Osteoblast (primary cell): ENCODE data around the gene TMEM185B. TPM values are rescaled to one million over a fixed set of nuclear protein-coding genes. Genes with fewer than 3 reads are reported as not detected.
"Not testable (repeated sequence)": the region's sequence is repeated elsewhere in the genome, so short reads cannot be mapped to it uniquely, and the experiment has no call there.

Experiments used
- DNase-seq: peaks from one replicate; pipeline ENCODE4 v3.0.0; 2011; ENCODE audit warnings: low spot score, mixed read lengths; ENCODE audit not compliant: insufficient read length; ENCODE audit errors: missing footprints
- H2AFZ ChIP-seq: 2 replicates; pipeline ENCODE4 v1.6.0; 2011; ENCODE audit warnings: mild to moderate bottlenecking, low read length
- H3K27ac ChIP-seq: 2 replicates; pipeline ENCODE4 v1.5.1; 2011; ENCODE audit warnings: mild to moderate bottlenecking, low read depth, low read length, moderate library complexity
- H3K27me3 ChIP-seq: 2 replicates; pipeline ENCODE4 v1.6.0; 2012; ENCODE audit warnings: mild to moderate bottlenecking, control low read depth, inconsistent platforms, low read length, moderate library complexity; ENCODE audit not compliant: insufficient read depth
- H3K36me3 ChIP-seq: 2 replicates; pipeline ENCODE4 v1.5.1; 2011; ENCODE audit warnings: mild to moderate bottlenecking, low read length, control low read depth, moderate library complexity; ENCODE audit not compliant: insufficient read depth
- H3K4me1 ChIP-seq: 2 replicates; pipeline ENCODE4 v1.5.1; 2011; ENCODE audit warnings: mild to moderate bottlenecking, low read length, control low read depth, moderate library complexity; ENCODE audit not compliant: insufficient read depth
- H3K4me2 ChIP-seq: 2 replicates; pipeline ENCODE4 v1.6.0; 2011; ENCODE audit warnings: mild to moderate bottlenecking, low read length; ENCODE audit not compliant: insufficient read depth
- H3K4me3 ChIP-seq: fragments of 200-600 bp; sonication (generic); 3 replicates; pipeline ENCODE4 v1.5.1; 2012; ENCODE audit warnings: mild to moderate bottlenecking, low read length, inconsistent platforms; ENCODE audit not compliant: insufficient read depth
- H3K79me2 ChIP-seq: 2 replicates; pipeline ENCODE4 v1.6.0; 2012; ENCODE audit warnings: mild to moderate bottlenecking, low read length, control low read depth, inconsistent platforms; ENCODE audit not compliant: insufficient read depth
- H3K9me3 ChIP-seq: 2 replicates; pipeline ENCODE4 v1.5.1; 2011; ENCODE audit warnings: low read depth, low read length, control low read depth
- H4K20me1 ChIP-seq: 2 replicates; pipeline ENCODE4 v1.6.0; 2012; ENCODE audit warnings: mild to moderate bottlenecking, low read length, control low read depth; ENCODE audit not compliant: insufficient read depth
- total RNA-seq: library from RNA; depleted of rRNA; stranded (reverse); fragments of >200 nt; gene quantifications from 2 replicates; pipeline ENCODE4 v1.2.3, GENCODE V29; 2012
- TF ChIP-seq, protein P1 (sequence below): IDR thresholded peaks from 2 replicates; pipeline ENCODE4 v1.5.1; 2011; ENCODE audit warnings: mild to moderate bottlenecking, low read depth, low read length, moderate library complexity; ENCODE audit errors: extremely low read depth

The TMEM185B gene
- total RNA-seq, 1 donor = 46.7 TPM

DNA sequence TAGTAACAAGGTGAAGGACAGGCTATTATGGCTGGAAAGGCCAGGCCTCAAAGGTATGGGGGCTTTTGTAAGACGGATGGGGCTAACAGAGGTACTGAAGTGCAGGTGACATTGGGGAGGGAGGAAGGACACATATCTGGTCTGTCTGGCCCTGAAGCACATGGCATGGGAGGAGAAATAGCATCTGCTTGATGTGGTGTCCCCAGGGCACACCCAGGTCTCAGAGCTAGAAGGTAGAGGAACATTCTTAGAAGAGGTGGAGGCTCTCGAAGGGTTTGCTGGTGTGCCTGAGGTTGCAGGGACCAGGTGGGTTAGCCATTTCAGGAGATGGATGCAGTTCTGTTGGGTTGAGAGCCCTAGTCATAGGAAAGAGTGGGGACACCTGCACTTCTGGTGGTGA lies 39.0 kb upstream of the TMEM185B start:
- no peak for DNase-seq
- no peak overlapping the region for H3K4me3 ChIP-seq
- H3K27me3 ChIP-seq = no peaks in the 10 kb centered on the region
- peaks cover 54% of the 10 kb centered on the region for H4K20me1 ChIP-seq
- peaks cover 3% of the 10 kb centered on the region for H3K4me1 ChIP-seq
- no peak overlapping the region for H2AFZ ChIP-seq
- H3K9me3 ChIP-seq = no peaks in the 10 kb centered on the region
- peaks cover 84% of the 10 kb centered on the region for H3K79me2 ChIP-seq
- TF ChIP-seq, protein P1, sequence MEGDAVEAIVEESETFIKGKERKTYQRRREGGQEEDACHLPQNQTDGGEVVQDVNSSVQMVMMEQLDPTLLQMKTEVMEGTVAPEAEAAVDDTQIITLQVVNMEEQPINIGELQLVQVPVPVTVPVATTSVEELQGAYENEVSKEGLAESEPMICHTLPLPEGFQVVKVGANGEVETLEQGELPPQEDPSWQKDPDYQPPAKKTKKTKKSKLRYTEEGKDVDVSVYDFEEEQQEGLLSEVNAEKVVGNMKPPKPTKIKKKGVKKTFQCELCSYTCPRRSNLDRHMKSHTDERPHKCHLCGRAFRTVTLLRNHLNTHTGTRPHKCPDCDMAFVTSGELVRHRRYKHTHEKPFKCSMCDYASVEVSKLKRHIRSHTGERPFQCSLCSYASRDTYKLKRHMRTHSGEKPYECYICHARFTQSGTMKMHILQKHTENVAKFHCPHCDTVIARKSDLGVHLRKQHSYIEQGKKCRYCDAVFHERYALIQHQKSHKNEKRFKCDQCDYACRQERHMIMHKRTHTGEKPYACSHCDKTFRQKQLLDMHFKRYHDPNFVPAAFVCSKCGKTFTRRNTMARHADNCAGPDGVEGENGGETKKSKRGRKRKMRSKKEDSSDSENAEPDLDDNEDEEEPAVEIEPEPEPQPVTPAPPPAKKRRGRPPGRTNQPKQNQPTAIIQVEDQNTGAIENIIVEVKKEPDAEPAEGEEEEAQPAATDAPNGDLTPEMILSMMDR = no peak
- no peaks in the 10 kb centered on the region for H3K36me3 ChIP-seq
- no peak overlapping the region for H3K4me2 ChIP-seq
- no peak overlapping the region for H3K27ac ChIP-seq

DNA sequence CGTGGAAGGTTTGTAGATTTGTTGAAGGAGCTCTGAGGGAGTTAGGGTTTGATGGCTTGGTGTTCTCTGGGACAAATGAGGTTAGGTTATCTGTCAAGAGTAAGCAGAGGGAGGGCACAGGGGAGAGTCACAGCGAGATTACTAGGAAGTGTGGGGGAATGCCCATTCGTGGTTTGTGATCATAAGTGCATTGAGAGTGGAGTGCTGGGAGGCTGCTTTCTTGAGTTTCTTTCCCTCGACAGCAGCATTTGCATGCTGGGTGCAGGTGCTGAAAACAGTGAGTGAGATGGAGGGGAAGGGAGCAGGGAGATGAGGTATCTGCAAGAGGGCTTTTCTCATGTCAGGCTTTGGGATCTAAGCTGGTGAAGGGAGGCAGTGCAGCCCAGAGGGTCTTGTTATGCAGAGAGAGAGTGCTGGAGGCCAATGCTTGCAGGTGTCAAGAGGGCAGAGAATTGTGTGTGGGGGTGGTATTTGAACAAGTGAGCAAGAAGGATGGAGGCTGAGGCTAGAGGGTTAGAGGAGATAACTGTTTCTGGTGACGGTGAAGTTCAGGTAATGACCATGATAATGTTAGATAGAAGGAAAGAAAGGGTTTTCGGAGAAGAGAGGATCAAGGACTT lies 38.3 kb upstream of the TMEM185B start:
- TF ChIP-seq, protein P1 = no peak
- Histone ChIP-seq H3K4me3 (no peak overlapping the region), H3K9me3 (no peaks in the 10 kb centered on the region), H3K4me1 (peaks cover 7% of the 10 kb centered on the region), H4K20me1 (peaks cover 60% of the 10 kb centered on the region), H3K4me2 (no peak overlapping the region), H3K36me3 (no peaks in the 10 kb centered on the region), H3K27me3 (no peaks in the 10 kb centered on the region), H3K79me2 (peaks cover 84% of the 10 kb centered on the region), H2AFZ (no peak overlapping the region), H3K27ac (no peak overlapping the region)
- DNase-seq = no peak

DNA sequence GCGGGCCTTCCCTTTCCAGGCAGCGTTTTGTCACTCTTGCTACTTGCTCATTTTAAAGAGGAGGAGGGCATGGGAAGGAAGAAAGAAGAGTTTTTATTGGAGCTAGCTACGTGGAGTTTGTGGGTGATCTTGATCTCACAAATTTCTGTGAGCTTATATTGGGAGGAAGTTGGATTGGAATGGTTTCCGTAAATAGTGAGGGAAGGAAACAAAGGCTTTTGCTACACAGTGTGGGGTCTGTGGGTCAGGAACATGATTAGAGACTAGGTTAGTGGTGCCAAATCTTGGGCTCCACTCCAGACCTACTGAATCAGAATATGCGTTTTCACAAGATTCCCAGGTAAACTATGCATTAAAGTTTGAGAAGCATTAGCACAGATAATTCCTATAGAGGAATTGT lies 37.5 kb upstream of the TMEM185B start:
- DNase-seq = no peak
- peaks cover 64% of the 10 kb centered on the region for H4K20me1 ChIP-seq
- TF ChIP-seq, protein P1 = no peak

GRCh38 chr2:120259939-120260338 lies 36.7 kb upstream of the TMEM185B start:
- H4K20me1 ChIP-seq = peaks cover 64% of the 10 kb centered on the region
- H3K4me1 ChIP-seq, DNase-seq, H2AFZ ChIP-seq, H3K4me3 ChIP-seq, H3K4me2 ChIP-seq, H3K9me3 ChIP-seq, H3K27me3 ChIP-seq, H3K27ac ChIP-seq, H3K36me3 ChIP-seq: not testable (repeated sequence)
- H3K79me2 ChIP-seq = peaks cover 85% of the 10 kb centered on the region

More for the DNA sequence above, 37.5 kb upstream of the TMEM185B start:
- H3K79me2 ChIP-seq = peaks cover 85% of the 10 kb centered on the region
- H3K9me3 ChIP-seq = no peaks in the 10 kb centered on the region
- no peaks in the 10 kb centered on the region for H3K27me3 ChIP-seq
- peaks cover 7% of the 10 kb centered on the region for H3K4me1 ChIP-seq
- H3K36me3 ChIP-seq = no peaks in the 10 kb centered on the region
- no peak overlapping the region for H3K27ac ChIP-seq
- H2AFZ ChIP-seq = no peak overlapping the region
- no peak overlapping the region for H3K4me2 ChIP-seq
- no peak overlapping the region for H3K4me3 ChIP-seq
